ENCODE measurements around the gene ATP8B2.

Gene ATP8B2

DNA sequence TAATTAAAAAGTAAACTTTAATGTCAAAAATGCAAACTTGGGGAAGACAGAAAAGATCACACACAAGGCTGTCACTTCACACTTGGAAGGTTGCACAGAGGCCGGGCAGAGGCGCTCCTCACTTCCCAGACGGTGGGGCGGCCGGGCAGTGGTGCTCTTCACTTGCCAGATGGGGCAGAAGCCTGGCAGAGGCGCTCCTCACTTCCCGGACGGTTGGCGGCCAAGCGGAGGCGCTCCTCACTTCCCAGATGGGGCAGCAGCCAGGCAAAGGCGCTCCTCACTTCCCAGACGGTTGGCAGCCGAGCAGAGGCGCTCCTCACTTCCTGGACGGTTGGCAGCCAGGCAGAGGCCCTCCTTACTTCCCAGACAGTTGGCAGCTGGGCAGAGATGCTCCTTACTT, 54.0 kb downstream of the ATP8B2 start:
- H3K9me3 ChIP-seq (ENCODE audit: low read length), result no peaks in the 10 kb centered on the region
- H3K27me3 ChIP-seq (ENCODE audit: control insufficient read depth in 1 of 2, insufficient read depth in 2 of 2, low read length in 2 of 2), result no peaks in the 10 kb centered on the region
- no peak overlapping the region for H3K27ac ChIP-seq (ENCODE audit: low read depth, low read length)
- no peaks in the 10 kb centered on the region for H3K36me3 ChIP-seq (ENCODE audit: insufficient read depth, low read length)
- no peak overlapping the region for H3K9ac ChIP-seq (ENCODE audit: low read length)
- H3K4me1 ChIP-seq (ENCODE audit: insufficient read depth, low read length), result no peaks in the 10 kb centered on the region
- no peak overlapping the region for H3K4me3 ChIP-seq (ENCODE audit: low read depth in 1 of 2, low read length in 2 of 2)

DNA sequence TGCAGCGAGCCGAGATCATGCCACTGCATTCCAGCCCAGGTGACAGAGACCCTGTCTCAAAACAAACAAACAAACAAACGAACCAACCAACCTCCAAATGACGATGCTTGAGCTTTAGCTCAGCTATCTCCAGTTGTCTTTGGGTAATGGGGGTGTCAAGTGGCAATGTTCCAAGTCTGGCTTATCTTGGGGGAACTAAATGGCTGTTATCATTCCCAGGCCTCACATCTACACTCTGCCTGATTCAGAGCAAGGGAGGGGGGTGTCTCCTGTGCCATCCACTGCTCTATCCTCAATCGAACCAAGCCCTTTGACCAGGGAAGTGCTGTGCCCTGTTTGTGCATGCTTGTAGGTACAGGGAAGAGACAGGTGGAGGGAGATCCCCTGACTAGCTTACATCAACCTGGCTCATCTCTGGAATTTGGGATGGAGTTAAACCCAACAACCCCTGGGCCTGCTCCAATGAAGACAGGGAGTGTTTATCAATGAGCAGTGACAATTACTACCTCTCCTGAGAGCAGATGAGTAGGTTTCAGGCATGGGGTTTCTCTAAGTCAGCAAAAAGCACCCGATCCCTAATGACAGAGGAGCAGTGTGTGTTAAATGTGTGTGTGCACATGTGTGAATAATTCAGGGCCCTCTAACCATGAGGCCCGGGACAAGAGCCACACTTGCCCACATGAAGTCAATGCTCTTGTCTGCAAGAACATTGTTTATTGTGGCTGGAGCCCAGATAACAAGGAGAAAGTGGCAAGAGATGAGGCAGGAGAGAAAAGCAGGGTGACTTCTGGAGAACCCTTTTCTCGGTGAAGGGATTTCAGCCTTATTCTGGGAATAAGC, 59.5 kb downstream of the ATP8B2 start:
- no peak overlapping the region for H3K27ac ChIP-seq (ENCODE audit: low read depth, low read length)
- no peaks in the 10 kb centered on the region for H3K36me3 ChIP-seq (ENCODE audit: insufficient read depth, low read length)
- no peaks in the 10 kb centered on the region for H3K27me3 ChIP-seq (ENCODE audit: control insufficient read depth in 1 of 2, insufficient read depth in 2 of 2, low read length in 2 of 2)
- no peak overlapping the region for H3K9ac ChIP-seq (ENCODE audit: low read length)
- no peaks in the 10 kb centered on the region for H3K9me3 ChIP-seq (ENCODE audit: low read length)
- H3K4me1 ChIP-seq (ENCODE audit: insufficient read depth, low read length), result no peaks in the 10 kb centered on the region
- no peak overlapping the region for H3K4me3 ChIP-seq (ENCODE audit: low read depth in 1 of 2, low read length in 2 of 2)

DNA sequence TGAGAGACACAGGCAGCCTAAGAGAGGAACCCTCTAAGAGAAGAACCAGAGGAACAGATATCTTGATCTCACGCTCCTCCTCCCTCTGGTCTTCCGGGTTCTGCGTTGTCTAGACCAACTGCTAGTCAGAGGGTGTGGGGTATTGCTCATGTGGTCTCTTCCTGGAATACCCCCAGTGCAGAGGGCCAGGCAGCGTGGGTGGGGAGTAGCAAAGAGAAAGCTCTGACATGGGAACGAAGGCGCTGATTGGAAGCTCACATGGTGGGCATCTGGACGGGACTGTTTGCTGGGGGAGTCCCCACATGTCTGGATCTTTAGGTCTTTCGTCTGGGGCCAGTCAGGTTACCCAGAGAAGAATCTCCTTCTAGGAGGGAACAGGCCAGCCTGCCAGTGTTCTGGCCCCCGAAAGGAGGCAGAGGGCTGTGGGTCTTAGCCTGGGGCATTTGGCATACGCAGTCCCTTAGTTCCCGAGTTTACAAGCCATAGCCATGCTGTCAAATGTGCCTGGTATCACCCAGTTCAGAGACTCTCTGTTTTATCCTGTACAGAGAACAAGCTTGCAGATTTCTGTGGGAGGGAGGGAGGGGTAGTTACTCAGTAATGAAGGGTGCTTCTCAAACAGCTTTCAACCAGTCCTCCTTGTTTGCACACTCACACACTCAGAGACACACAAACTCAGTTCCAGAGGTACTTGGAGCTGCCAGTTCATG, 61.5 kb downstream of the ATP8B2 start:
- Histone ChIP-seq H3K9ac (ENCODE audit: low read length) (no peak overlapping the region), H3K27me3 (ENCODE audit: control insufficient read depth in 1 of 2, insufficient read depth in 2 of 2, low read length in 2 of 2) (no peaks in the 10 kb centered on the region), H3K9me3 (ENCODE audit: low read length) (no peaks in the 10 kb centered on the region), H3K27ac (ENCODE audit: low read depth, low read length) (no peak overlapping the region), H3K4me1 (ENCODE audit: insufficient read depth, low read length) (no peaks in the 10 kb centered on the region), H3K36me3 (ENCODE audit: insufficient read depth, low read length) (no peaks in the 10 kb centered on the region), H3K4me3 (ENCODE audit: low read depth in 1 of 2, low read length in 2 of 2) (no peak overlapping the region)

DNA sequence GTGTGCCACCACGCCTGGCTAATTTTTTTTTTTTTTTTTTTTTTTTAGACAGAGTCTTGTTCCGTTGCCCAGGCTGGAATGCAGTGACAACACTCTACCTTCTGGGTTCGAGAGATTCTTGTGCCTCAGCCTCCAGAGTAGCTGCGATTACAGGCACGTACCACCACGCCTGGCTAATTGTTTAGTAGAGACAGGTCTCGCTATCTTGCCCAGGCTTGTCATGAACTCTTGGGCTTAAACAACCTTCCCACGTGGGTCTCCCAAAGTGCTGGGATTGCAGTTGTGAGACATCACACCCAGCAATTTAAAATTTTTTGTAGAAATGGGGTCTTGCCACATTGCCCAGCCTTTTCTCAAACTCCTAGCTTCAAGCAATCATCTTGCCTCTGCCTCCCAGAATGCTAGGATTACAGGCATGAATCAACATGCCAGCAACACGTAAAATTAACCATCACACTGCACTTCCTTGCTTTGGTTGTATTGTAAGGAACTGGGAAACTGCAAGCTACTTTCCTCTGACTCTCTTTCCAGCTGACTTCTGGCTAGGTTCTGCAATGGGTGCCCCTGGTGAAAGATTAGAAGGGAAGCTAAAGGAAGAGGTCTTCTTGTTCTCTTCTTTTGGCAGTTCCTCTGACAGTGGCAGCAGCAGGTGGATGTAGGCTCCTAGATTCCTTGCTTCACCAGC, 65.9 kb downstream of the ATP8B2 start:
- H3K4me3 ChIP-seq (ENCODE audit: low read depth in 1 of 2, low read length in 2 of 2), result no peak overlapping the region
- H3K9ac ChIP-seq (ENCODE audit: low read length), result no peak overlapping the region
- no peaks in the 10 kb centered on the region for H3K27me3 ChIP-seq (ENCODE audit: control insufficient read depth in 1 of 2, insufficient read depth in 2 of 2, low read length in 2 of 2)
- no peaks in the 10 kb centered on the region for H3K4me1 ChIP-seq (ENCODE audit: insufficient read depth, low read length)
- no peak overlapping the region for H3K27ac ChIP-seq (ENCODE audit: low read depth, low read length)
- H3K9me3 ChIP-seq (ENCODE audit: low read length), result no peaks in the 10 kb centered on the region
- no peaks in the 10 kb centered on the region for H3K36me3 ChIP-seq (ENCODE audit: insufficient read depth, low read length)

DNA sequence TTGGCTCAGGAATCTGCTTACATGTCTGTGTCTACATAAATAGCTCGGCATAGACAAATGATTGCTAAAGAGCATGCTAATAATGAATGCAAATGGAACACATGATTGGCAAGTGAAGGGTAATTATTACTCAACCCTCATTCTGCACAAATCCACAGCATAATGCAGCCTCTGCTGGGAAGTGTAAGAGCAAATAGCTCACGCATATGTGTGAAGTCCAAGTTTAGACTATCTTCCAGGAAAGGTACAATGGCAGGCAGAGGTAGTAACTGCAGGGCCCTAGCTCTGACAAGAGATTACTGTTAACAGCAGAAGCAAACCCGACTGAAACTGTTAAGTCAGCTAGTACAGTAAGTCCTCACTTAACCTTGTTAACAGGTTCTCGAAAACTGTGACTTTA, 72.8 kb downstream of the ATP8B2 start:
- Histone ChIP-seq H3K4me3 (ENCODE audit: low read depth in 1 of 2, low read length in 2 of 2) (no peak overlapping the region), H3K27me3 (ENCODE audit: control insufficient read depth in 1 of 2, insufficient read depth in 2 of 2, low read length in 2 of 2) (no peaks in the 10 kb centered on the region), H3K4me1 (ENCODE audit: insufficient read depth, low read length) (no peaks in the 10 kb centered on the region), H3K27ac (ENCODE audit: low read depth, low read length) (no peak overlapping the region), H3K36me3 (ENCODE audit: insufficient read depth, low read length) (no peaks in the 10 kb centered on the region), H3K9ac (ENCODE audit: low read length) (no peak overlapping the region), H3K9me3 (ENCODE audit: low read length) (no peaks in the 10 kb centered on the region)

DNA sequence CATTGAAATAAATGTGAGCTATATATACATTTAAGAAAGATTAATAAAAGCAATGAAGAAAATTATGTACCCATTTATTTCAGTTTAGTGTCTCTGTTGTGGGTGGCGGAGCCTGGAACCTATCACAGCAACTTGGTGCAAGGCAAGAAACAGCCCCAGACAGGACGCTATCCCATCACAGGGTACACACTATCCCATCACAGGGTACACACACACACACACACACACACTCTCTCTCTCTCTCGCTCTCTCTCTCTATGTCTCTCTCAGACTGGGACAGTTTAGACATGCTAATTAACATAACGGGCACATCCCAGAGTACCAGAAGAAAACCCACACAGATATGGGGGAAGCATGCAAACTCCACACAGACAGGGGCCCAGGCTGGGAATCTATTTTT, 73.4 kb downstream of the ATP8B2 start:
- Histone ChIP-seq H3K4me1 (ENCODE audit: insufficient read depth, low read length) (no peaks in the 10 kb centered on the region), H3K9ac (ENCODE audit: low read length) (no peak overlapping the region), H3K27ac (ENCODE audit: low read depth, low read length) (no peak overlapping the region), H3K27me3 (ENCODE audit: control insufficient read depth in 1 of 2, insufficient read depth in 2 of 2, low read length in 2 of 2) (no peaks in the 10 kb centered on the region), H3K4me3 (ENCODE audit: low read depth in 1 of 2, low read length in 2 of 2) (no peak overlapping the region), H3K36me3 (ENCODE audit: insufficient read depth, low read length) (no peaks in the 10 kb centered on the region), H3K9me3 (ENCODE audit: low read length) (no peaks in the 10 kb centered on the region)

DNA sequence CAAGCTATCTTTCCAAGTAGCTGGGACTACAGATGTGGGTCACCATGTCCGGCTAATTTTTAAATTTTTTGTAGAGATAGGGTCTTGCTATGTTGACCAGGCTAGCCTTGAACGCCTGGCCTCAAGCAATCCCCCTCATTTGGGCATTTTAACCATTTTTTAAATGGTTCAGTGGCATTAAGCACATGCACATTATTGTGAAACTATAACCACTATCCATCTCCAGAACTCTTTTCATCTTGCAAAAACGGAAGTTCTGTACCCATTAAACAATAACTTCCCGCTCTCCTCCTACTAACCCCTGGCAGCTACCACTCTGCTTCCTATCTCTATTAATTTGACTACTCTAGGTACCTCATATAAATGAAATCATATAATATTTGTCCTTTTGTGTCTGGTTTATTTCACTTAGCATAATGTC, 75.1 kb downstream of the ATP8B2 start:
- peaks cover 6% of the 10 kb centered on the region for H3K4me1 ChIP-seq (ENCODE audit: insufficient read depth, low read length)
- no peak overlapping the region for H3K9ac ChIP-seq (ENCODE audit: low read length)
- no peak overlapping the region for H3K4me3 ChIP-seq (ENCODE audit: low read depth in 1 of 2, low read length in 2 of 2)
- no peaks in the 10 kb centered on the region for H3K27me3 ChIP-seq (ENCODE audit: control insufficient read depth in 1 of 2, insufficient read depth in 2 of 2, low read length in 2 of 2)
- H3K36me3 ChIP-seq (ENCODE audit: insufficient read depth, low read length), result no peaks in the 10 kb centered on the region
- H3K27ac ChIP-seq (ENCODE audit: low read depth, low read length), result no peak overlapping the region
- no peaks in the 10 kb centered on the region for H3K9me3 ChIP-seq (ENCODE audit: low read length)

Data from muscle layer of colon (tissue), 2 donors.